ENCODE data around the gene DSCAML1. TPM values are rescaled to one million over a fixed set of nuclear protein-coding genes. Genes with fewer than 3 reads are reported as not detected.
A peak's percentile ranks its signal among the peaks of the same experiment; 100 is the strongest.

The DSCAML1 gene
- total RNA-seq, 4 donors from 2014 or later, result 0.20 to 1.1 (median 0.36) TPM

GRCh38 chr11:117809236-117810055 is 12.4 kb upstream of the DSCAML1 start:
- peak overlapping the region in 1 of 4 donors; percentile 45 for H3K27ac ChIP-seq
- no peaks in the 10 kb centered on the region for H3K9me3 ChIP-seq
- peaks cover 0 to 10% (median 5%) of the 10 kb centered on the region in 4 donors for H3K4me1 ChIP-seq
- WGBS, 2 donors, result 19 to 21% methylated on average over 18 to 20 of the region's 22 CpGs
- peak; percentile 44 to 53 for DNase-seq (ENCODE audit: low spot score in 2 of 2)
- no peak overlapping the region for H3K4me3 ChIP-seq
- no peak for TF ChIP-seq POLR2A (IDR thresholded peaks at IDR 0.05)
- peak; percentile 34 to 69 (median 43) for TF ChIP-seq CTCF (IDR thresholded peaks at IDR 0.05)
- no peaks in the 10 kb centered on the region for H3K27me3 ChIP-seq
- H3K36me3 ChIP-seq, result no peaks in the 10 kb centered on the region

DNA sequence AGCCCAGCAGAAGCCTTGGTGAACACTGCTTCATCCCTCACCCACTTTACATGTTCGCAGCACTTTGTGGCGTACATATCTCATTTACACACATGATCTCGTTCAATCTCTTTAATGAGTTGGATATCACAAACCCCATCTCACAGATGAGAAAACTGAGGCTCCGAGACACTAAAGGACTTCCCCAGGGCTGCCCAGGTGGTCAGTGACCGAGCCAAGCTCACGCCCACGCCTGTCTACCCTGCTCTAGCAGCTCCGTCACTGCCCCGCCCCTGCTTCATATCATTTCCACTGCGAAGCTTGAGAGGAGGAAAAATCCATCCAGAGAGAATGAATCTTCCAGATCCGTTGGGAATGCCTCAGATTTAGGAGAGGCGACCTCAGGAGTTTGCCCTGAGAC is 11.8 kb upstream of the DSCAML1 start:
- H3K27ac ChIP-seq, result peak overlapping the region in 1 of 4 donors; percentile 45
- H3K27me3 ChIP-seq, result no peaks in the 10 kb centered on the region
- TF ChIP-seq CTCF (IDR thresholded peaks at IDR 0.05) (no peak), EP300 (IDR thresholded peaks at IDR 0.05) (no peak), POLR2A (IDR thresholded peaks at IDR 0.05) (no peak)
- no peak overlapping the region for H3K4me3 ChIP-seq
- no peaks in the 10 kb centered on the region for H3K36me3 ChIP-seq
- WGBS, 2 donors, result 62 to 64% methylated on average over 12 of the region's 12 CpGs
- no peak for DNase-seq (ENCODE audit: low spot score in 2 of 2)
- H3K9me3 ChIP-seq, result no peaks in the 10 kb centered on the region
- H3K4me1 ChIP-seq, result peaks cover 0 to 10% (median 4%) of the 10 kb centered on the region in 4 donors

GRCh38 chr11:117807482-117808327 is 10.7 kb upstream of the DSCAML1 start:
- Histone ChIP-seq H3K4me3 (no peak overlapping the region), H3K9me3 (no peaks in the 10 kb centered on the region), H3K4me1 (peaks cover 0 to 10% (median 4%) of the 10 kb centered on the region in 4 donors), H3K27ac (no peak overlapping the region), H3K36me3 (no peaks in the 10 kb centered on the region), H3K27me3 (no peaks in the 10 kb centered on the region)
- peak; percentile 85 to 90 (median 85) for TF ChIP-seq CTCF (IDR thresholded peaks at IDR 0.05)
- TF ChIP-seq EP300 (IDR thresholded peaks at IDR 0.05), result no peak
- WGBS, 2 donors, result 59 to 61% methylated on average over 22 of the region's 22 CpGs
- peak; percentile 84 to 95 for DNase-seq (ENCODE audit: low spot score in 2 of 2)

DNA sequence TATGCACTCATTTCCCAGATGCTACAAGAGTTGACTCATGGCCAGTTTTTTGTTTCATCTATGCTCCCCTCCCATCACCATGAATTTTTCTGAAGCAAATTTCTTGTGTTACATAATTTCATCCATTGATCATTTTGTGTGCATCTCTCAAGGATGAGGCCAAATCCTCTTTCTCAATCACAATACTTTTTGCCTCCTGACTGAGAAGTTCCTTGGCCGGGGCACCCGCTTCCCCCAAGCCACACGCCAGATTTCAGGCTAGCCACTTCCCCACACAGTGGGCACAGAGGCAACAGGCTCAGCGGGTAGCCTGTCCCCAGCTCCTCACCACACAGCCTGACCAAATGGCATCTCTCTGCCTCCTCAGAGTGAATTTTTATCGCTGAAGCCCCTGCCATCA is 9.8 kb upstream of the DSCAML1 start:
- H3K4me3 ChIP-seq, result no peak overlapping the region
- no peak overlapping the region for H3K27ac ChIP-seq
- TF ChIP-seq CTCF (IDR thresholded peaks at IDR 0.05), result no peak
- no peak for TF ChIP-seq EP300 (IDR thresholded peaks at IDR 0.05)
- no peak for TF ChIP-seq POLR2A (IDR thresholded peaks at IDR 0.05)
- peaks cover 0 to 10% (median 4%) of the 10 kb centered on the region in 4 donors for H3K4me1 ChIP-seq
- WGBS, 2 donors, result 80 to 81% methylated on average over 5 of the region's 5 CpGs
- H3K27me3 ChIP-seq, result no peaks in the 10 kb centered on the region
- no peaks in the 10 kb centered on the region for H3K9me3 ChIP-seq
- no peaks in the 10 kb centered on the region for H3K36me3 ChIP-seq
- DNase-seq (ENCODE audit: low spot score in 2 of 2), result no peak

- Histone ChIP-seq H3K4me3 (no peak overlapping the region), H3K27ac (no peak overlapping the region), H3K36me3 (no peaks in the 10 kb centered on the region), H3K27me3 (peaks cover 0 to 6% of the 10 kb centered on the region in 2 donors), H3K9me3 (no peaks in the 10 kb centered on the region), H3K4me1 (peaks cover 0 to 10% (median 4%) of the 10 kb centered on the region in 4 donors)
- WGBS, 2 donors, result 33% methylated on average over 1 of the region's 1 CpG
- no peak for DNase-seq (ENCODE audit: low spot score in 2 of 2)
- no peak for TF ChIP-seq EP300 (IDR thresholded peaks at IDR 0.05)
- no peak for TF ChIP-seq POLR2A (IDR thresholded peaks at IDR 0.05)
- TF ChIP-seq CTCF (IDR thresholded peaks at IDR 0.05), result no peak
Measured at GRCh38 chr11:117805045-117805444, 8.0 kb upstream of the DSCAML1 start.

All from tibial nerve (tissue), 4 donors.